ENCODE results near the gene ALG12. TPM values are rescaled to one million over a fixed set of nuclear protein-coding genes. Genes with fewer than 3 reads are reported as not detected.
A peak's percentile ranks its signal among the peaks of the same experiment; 100 is the strongest.

The ALG12 gene
- total RNA-seq, 3 donors from 2014 or later (not counting 1 experiment from before 2014, with no cell fraction given), result 17.2 to 22.7 (median 19.2) TPM

DNA sequence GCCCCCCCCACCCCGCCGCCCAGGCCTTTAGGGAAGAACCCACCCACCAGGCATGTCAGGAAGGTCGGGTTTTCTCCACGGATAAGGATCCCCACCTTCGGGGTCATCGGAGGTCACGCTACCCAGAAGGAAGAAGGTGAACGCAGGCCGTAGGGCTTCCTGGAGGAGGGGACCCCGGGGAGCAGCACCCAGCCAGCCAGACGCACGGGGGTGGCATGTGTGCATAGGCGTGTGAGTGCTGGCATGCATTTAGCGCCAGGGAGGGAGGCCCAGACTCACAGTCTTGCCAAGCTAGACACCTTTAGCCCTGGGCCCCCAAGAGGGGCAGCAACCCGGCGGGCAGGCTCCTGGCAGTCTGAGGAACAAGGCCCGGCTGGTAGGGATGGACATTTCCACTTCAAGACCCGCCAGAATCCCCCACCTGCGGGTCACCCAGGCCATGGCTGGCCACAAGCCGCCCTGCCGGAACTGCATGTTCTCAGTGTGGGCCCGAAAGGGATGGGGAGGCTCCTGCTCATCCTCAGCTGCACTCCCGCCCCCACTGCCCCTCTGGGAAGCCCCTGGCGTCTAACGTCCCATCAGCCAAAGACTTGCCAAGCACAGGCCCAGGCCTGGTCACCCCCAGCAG, 25.6 kb upstream of the ALG12 start:
- H3K27me3 ChIP-seq (ENCODE audit: control insufficient read depth, insufficient read depth, low read length), result no peaks in the 10 kb centered on the region
- Mint-ChIP-seq H3K27ac (peak overlapping the region; percentile 54 to 84), H3K4me1 (peaks cover 0 to 18% of the 10 kb centered on the region in 2 donors), H3K27me3 (ENCODE audit: low read depth in 2 of 2) (no peaks in the 10 kb centered on the region), H3K9me3 (no peaks in the 10 kb centered on the region), H3K4me3 (no peak overlapping the region), H3K36me3 (no peaks in the 10 kb centered on the region)
- ATAC-seq, result peak in 1 of 3 donors; percentile 19
- intact Hi-C loops (cut with micrococcal nuclease), result no loop called here
- H3K9me3 ChIP-seq (ENCODE audit: control insufficient read depth, insufficient read depth, low read length), result peaks cover 4% of the 10 kb centered on the region
- peak overlapping the region; percentile 39 for H3K27ac ChIP-seq (ENCODE audit: low read length)
- H3K4me3 ChIP-seq (ENCODE audit: low read length), result no peak overlapping the region
- WGBS (ENCODE audit: insufficient coverage), result 92% methylated on average over 25 of the region's 25 CpGs
- no peaks in the 10 kb centered on the region for H3K36me3 ChIP-seq (ENCODE audit: control insufficient read depth, insufficient read depth, low read length)
- DNase-seq, result peak in 1 of 2 donors; percentile 34
- TF ChIP-seq, protein P1, sequence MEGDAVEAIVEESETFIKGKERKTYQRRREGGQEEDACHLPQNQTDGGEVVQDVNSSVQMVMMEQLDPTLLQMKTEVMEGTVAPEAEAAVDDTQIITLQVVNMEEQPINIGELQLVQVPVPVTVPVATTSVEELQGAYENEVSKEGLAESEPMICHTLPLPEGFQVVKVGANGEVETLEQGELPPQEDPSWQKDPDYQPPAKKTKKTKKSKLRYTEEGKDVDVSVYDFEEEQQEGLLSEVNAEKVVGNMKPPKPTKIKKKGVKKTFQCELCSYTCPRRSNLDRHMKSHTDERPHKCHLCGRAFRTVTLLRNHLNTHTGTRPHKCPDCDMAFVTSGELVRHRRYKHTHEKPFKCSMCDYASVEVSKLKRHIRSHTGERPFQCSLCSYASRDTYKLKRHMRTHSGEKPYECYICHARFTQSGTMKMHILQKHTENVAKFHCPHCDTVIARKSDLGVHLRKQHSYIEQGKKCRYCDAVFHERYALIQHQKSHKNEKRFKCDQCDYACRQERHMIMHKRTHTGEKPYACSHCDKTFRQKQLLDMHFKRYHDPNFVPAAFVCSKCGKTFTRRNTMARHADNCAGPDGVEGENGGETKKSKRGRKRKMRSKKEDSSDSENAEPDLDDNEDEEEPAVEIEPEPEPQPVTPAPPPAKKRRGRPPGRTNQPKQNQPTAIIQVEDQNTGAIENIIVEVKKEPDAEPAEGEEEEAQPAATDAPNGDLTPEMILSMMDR (IDR thresholded peaks at IDR 0.05), result no peak
- H3K4me1 ChIP-seq (ENCODE audit: control insufficient read depth, insufficient read depth, low read length), result peaks cover 24% of the 10 kb centered on the region

DNA sequence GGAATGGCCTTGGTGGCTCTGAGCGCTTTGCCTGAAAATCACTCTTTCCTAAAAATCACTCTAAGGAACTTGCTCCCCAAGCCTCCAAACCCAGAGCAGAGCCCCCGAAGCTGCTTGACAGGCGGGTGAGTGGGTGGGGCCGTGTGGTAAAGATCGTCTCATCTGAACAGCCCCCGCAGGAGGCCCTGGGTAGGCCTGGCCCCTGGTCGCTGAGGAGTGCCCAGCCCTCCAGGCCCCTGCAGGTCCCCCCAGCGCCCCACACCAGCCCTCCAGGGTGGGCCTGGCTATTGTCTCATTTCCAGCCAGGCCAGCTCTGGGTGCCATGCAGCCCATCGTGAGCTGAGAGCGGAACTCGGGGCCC, 25.1 kb upstream of the ALG12 start:
- 86% methylated on average over 11 of the region's 11 CpGs for WGBS (ENCODE audit: insufficient coverage)
- H3K4me3 ChIP-seq (ENCODE audit: low read length), result no peak overlapping the region
- no peaks in the 10 kb centered on the region for H3K36me3 Mint-ChIP-seq
- no peak overlapping the region for H3K4me3 Mint-ChIP-seq
- H3K9me3 ChIP-seq (ENCODE audit: control insufficient read depth, insufficient read depth, low read length), result peaks cover 4% of the 10 kb centered on the region
- H3K4me1 ChIP-seq (ENCODE audit: control insufficient read depth, insufficient read depth, low read length), result peaks cover 24% of the 10 kb centered on the region
- peaks cover 0 to 18% of the 10 kb centered on the region in 2 donors for H3K4me1 Mint-ChIP-seq
- TF ChIP-seq, protein P1 (IDR thresholded peaks at IDR 0.05), result no peak
- H3K36me3 ChIP-seq (ENCODE audit: control insufficient read depth, insufficient read depth, low read length), result no peaks in the 10 kb centered on the region
- H3K27me3 Mint-ChIP-seq (ENCODE audit: low read depth in 2 of 2), result no peaks in the 10 kb centered on the region
- H3K27ac ChIP-seq (ENCODE audit: low read length), result no peak overlapping the region
- H3K27ac Mint-ChIP-seq, result peak overlapping the region; percentile 54 to 84
- intact Hi-C loops (cut with micrococcal nuclease), result no loop called here
- ATAC-seq (no peak), DNase-seq (no peak)
- no peaks in the 10 kb centered on the region for H3K9me3 Mint-ChIP-seq
- no peaks in the 10 kb centered on the region for H3K27me3 ChIP-seq (ENCODE audit: control insufficient read depth, insufficient read depth, low read length)

DNA sequence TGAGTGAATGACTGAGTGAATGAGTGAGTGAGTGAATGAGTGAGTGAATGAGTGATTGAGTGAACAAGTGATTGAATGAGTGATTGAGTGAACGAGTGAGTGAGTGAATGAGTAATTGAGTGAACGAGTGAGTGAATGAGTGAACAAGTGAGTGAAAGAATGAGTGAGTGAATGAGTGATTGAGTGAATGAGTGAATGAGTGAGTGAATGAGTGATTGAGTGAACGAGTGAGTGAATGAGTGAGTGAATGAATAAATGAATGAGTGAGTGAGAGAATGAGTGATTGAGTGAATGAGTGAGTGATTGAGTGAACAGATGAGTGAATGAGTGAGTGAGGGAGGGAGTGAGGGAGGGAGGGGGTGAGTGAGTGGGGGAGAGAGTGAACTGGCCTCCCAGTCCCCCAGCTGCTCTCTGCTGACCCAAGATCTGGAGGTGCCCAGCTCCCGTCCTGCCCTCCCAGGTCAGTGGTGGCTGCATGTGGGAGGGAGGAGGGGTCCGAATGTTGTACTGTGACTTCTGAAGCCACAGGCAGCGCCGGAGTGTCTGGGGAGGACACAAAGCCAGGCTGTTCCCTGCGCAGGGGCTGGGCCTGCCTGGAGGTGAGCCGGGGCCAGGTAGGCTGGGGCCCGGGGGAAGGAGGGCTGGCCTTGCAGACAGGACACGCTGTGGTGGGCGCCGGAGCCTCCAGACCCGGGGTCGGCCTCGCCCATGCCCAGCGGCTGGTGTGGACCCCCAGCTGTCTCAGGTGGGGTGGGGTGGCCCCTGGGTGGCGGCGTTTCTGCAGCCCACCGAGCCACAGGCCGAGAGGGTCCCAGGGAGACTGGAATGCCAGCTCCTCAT, 24.5 kb upstream of the ALG12 start:
- ATAC-seq (peak in 1 of 3 donors; percentile 18), DNase-seq (no peak)
- peaks cover 4% of the 10 kb centered on the region for H3K9me3 ChIP-seq (ENCODE audit: control insufficient read depth, insufficient read depth, low read length)
- Mint-ChIP-seq H3K27me3 (ENCODE audit: low read depth in 2 of 2) (no peaks in the 10 kb centered on the region), H3K4me3 (no peak overlapping the region), H3K9me3 (no peaks in the 10 kb centered on the region), H3K27ac (no peak overlapping the region), H3K4me1 (peaks cover 0 to 18% of the 10 kb centered on the region in 2 donors), H3K36me3 (no peaks in the 10 kb centered on the region)
- H3K4me3 ChIP-seq (ENCODE audit: low read length), result no peak overlapping the region
- H3K27ac ChIP-seq (ENCODE audit: low read length), result no peak overlapping the region
- H3K4me1 ChIP-seq (ENCODE audit: control insufficient read depth, insufficient read depth, low read length), result peaks cover 24% of the 10 kb centered on the region
- intact Hi-C loops (cut with micrococcal nuclease), result no loop called here
- TF ChIP-seq, protein P1 (IDR thresholded peaks at IDR 0.05), result no peak
- no peaks in the 10 kb centered on the region for H3K36me3 ChIP-seq (ENCODE audit: control insufficient read depth, insufficient read depth, low read length)
- WGBS (ENCODE audit: insufficient coverage), result 95% methylated on average over 21 of the region's 21 CpGs
- no peaks in the 10 kb centered on the region for H3K27me3 ChIP-seq (ENCODE audit: control insufficient read depth, insufficient read depth, low read length)
